ENCODE data around the gene THSD7A.

Gene THSD7A

GRCh38 chr7:11584406-11585031, 247.5 kb downstream of the THSD7A start:
- no peak for TF ChIP-seq CTCF (IDR thresholded peaks at IDR 0.05; ENCODE audit: insufficient read depth, missing control alignments)
- no peak for DNase-seq (ENCODE audit: insufficient read length, low spot score)
- FAIRE-seq, result no peak

- FAIRE-seq, result no peak
- no peak for TF ChIP-seq CTCF (IDR thresholded peaks at IDR 0.05; ENCODE audit: insufficient read depth, missing control alignments)
- DNase-seq (ENCODE audit: insufficient read length, low spot score), result no peak
Observed at GRCh38 chr7:11579141-11579540, 252.9 kb downstream of the THSD7A start.

GRCh38 chr7:11576310-11576709, 255.7 kb downstream of the THSD7A start:
- FAIRE-seq (no peak), DNase-seq (ENCODE audit: insufficient read length, low spot score) (no peak)
- TF ChIP-seq CTCF (IDR thresholded peaks at IDR 0.05; ENCODE audit: insufficient read depth, missing control alignments), result no peak

GRCh38 chr7:11573128-11573750, 258.8 kb downstream of the THSD7A start:
- no peak for DNase-seq (ENCODE audit: insufficient read length, low spot score)
- no peak for TF ChIP-seq CTCF (IDR thresholded peaks at IDR 0.05; ENCODE audit: insufficient read depth, missing control alignments)

GRCh38 chr7:11570922-11571550, 261.0 kb downstream of the THSD7A start:
- TF ChIP-seq CTCF (IDR thresholded peaks at IDR 0.05; ENCODE audit: insufficient read depth, missing control alignments), result no peak
- DNase-seq (ENCODE audit: insufficient read length, low spot score) (no peak), FAIRE-seq (no peak)

More at GRCh38 chr7:11573128-11573750, 258.8 kb downstream of the THSD7A start:
- no peak for FAIRE-seq

GRCh38 chr7:11570205-11570604, 261.8 kb downstream of the THSD7A start:
- no peak for FAIRE-seq
- no peak for TF ChIP-seq CTCF (IDR thresholded peaks at IDR 0.05; ENCODE audit: insufficient read depth, missing control alignments)
- DNase-seq (ENCODE audit: insufficient read length, low spot score), result no peak

GRCh38 chr7:11567571-11567970, 264.4 kb downstream of the THSD7A start:
- DNase-seq (ENCODE audit: insufficient read length, low spot score) (no peak), FAIRE-seq (no peak)
- TF ChIP-seq CTCF (IDR thresholded peaks at IDR 0.05; ENCODE audit: insufficient read depth, missing control alignments), result no peak
